ENCODE data around the gene PIGX. TPM values are rescaled to one million over a fixed set of nuclear protein-coding genes. Genes with fewer than 3 reads are reported as not detected.
A peak's percentile ranks its signal among the peaks of the same experiment; 100 is the strongest.

PIGX gene
- total and polyA plus RNA-seq, 4 donors: 5.1 to 10.0 (median 6.6) TPM

DNA sequence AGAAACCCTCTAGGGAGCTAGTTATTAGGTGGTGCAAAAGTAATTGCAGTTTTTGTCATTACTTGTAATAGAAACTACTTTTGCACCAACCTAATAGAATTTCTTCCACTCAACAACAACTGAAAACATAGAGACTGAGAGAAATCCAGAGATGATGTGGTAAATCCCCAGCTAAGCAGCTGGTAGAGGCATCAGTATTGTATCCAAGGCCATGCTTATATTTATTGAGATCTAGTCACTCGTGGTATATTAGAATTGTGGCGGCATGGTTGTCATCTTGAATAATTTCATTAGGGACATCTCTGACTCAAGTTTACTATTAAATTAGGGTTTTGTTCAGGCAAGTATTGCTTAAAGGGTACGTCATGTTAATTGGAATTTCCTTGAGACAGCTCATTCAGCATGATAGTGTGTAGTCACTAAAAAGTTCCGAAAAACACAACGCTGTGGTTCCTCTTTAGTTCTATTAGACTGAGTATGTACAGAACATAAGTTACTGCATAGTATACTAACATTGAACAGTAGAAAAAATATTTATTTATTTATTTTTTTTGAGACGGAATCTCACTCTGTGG lies 62.8 kb downstream of the PIGX start:
- Histone ChIP-seq H3K9me3 (ENCODE audit: control insufficient read depth in 4 of 4, low read length in 3 of 4) (peaks cover 0 to 1% (median 0%) of the 10 kb centered on the region in 4 donors), H3K36me3 (ENCODE audit: control insufficient read depth in 4 of 4, insufficient read depth in 3 of 4, low read depth in 1 of 4, low read length in 3 of 4) (peaks cover 0 to 3% (median 0%) of the 10 kb centered on the region in 4 donors), H3K27ac (ENCODE audit: low read depth in 1 of 2, low read length in 2 of 2) (peak overlapping the region; percentile 58 to 59), H3K4me3 (ENCODE audit: low read depth in 1 of 3, low read length in 3 of 3) (no peak overlapping the region), H3K27me3 (ENCODE audit: control insufficient read depth in 4 of 4, insufficient read depth in 4 of 4, low read length in 3 of 4) (no peaks in the 10 kb centered on the region), H3K4me1 (ENCODE audit: control insufficient read depth in 4 of 4, insufficient read depth in 4 of 4, low read length in 3 of 4) (peaks cover 4 to 23% (median 12%) of the 10 kb centered on the region in 4 donors), H3K9ac (ENCODE audit: low read depth in 1 of 2, low read length in 2 of 2) (no peak overlapping the region)
- TF ChIP-seq, protein P1, sequence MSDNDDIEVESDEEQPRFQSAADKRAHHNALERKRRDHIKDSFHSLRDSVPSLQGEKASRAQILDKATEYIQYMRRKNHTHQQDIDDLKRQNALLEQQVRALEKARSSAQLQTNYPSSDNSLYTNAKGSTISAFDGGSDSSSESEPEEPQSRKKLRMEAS (IDR thresholded peaks at IDR 0.05): no peak
- TF ChIP-seq SP1 (IDR thresholded peaks at IDR 0.05): no peak
- TF ChIP-seq, protein P2, sequence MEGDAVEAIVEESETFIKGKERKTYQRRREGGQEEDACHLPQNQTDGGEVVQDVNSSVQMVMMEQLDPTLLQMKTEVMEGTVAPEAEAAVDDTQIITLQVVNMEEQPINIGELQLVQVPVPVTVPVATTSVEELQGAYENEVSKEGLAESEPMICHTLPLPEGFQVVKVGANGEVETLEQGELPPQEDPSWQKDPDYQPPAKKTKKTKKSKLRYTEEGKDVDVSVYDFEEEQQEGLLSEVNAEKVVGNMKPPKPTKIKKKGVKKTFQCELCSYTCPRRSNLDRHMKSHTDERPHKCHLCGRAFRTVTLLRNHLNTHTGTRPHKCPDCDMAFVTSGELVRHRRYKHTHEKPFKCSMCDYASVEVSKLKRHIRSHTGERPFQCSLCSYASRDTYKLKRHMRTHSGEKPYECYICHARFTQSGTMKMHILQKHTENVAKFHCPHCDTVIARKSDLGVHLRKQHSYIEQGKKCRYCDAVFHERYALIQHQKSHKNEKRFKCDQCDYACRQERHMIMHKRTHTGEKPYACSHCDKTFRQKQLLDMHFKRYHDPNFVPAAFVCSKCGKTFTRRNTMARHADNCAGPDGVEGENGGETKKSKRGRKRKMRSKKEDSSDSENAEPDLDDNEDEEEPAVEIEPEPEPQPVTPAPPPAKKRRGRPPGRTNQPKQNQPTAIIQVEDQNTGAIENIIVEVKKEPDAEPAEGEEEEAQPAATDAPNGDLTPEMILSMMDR (IDR thresholded peaks at IDR 0.05; ENCODE audit: low read depth, low read length, missing input control): no peak
- DNase-seq (ENCODE audit: low spot score): no peak
- 95% methylated on average over 6 of the region's 6 CpGs for WGBS

DNA sequence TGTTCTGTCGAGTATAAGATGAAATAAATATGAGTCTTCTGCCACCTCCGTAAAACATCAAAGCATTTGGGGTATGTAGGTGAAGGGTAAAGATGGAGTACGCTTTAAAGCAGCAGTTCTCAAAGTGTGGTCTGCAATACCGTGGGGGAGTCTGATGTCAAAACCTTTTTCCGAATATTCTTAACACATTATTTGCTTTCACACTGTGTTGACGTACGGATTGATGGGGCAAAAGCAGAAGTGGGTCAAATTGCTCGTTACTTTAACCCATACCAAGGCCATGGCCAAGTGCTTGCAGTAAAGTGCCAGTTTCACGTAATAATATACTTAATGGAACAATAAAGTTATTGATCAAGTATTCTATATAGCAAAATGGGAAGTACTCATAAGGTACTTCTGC lies 63.8 kb downstream of the PIGX start:
- Histone ChIP-seq H3K4me1 (ENCODE audit: control insufficient read depth in 4 of 4, insufficient read depth in 4 of 4, low read length in 3 of 4) (peaks cover 4 to 23% (median 12%) of the 10 kb centered on the region in 4 donors), H3K27ac (ENCODE audit: low read depth in 1 of 2, low read length in 2 of 2) (no peak overlapping the region)
- 76% methylated on average over 9 of the region's 9 CpGs for WGBS

More for the DNA sequence above, 63.8 kb downstream of the PIGX start:
- DNase-seq (ENCODE audit: low spot score): no peak
- TF ChIP-seq, protein P1 (IDR thresholded peaks at IDR 0.05): no peak
- TF ChIP-seq, protein P3, sequence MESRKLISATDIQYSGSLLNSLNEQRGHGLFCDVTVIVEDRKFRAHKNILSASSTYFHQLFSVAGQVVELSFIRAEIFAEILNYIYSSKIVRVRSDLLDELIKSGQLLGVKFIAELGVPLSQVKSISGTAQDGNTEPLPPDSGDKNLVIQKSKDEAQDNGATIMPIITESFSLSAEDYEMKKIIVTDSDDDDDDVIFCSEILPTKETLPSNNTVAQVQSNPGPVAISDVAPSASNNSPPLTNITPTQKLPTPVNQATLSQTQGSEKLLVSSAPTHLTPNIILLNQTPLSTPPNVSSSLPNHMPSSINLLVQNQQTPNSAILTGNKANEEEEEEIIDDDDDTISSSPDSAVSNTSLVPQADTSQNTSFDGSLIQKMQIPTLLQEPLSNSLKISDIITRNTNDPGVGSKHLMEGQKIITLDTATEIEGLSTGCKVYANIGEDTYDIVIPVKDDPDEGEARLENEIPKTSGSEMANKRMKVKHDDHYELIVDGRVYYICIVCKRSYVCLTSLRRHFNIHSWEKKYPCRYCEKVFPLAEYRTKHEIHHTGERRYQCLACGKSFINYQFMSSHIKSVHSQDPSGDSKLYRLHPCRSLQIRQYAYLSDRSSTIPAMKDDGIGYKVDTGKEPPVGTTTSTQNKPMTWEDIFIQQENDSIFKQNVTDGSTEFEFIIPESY (IDR thresholded peaks at IDR 0.05): no peak
- TF ChIP-seq, protein P4, sequence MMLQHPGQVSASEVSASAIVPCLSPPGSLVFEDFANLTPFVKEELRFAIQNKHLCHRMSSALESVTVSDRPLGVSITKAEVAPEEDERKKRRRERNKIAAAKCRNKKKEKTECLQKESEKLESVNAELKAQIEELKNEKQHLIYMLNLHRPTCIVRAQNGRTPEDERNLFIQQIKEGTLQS (IDR thresholded peaks at IDR 0.05): no peak
- TF ChIP-seq EGR1 (IDR thresholded peaks at IDR 0.05; ENCODE audit: low read depth in 2 of 2): no peak
- no peak for TF ChIP-seq RAD21 (IDR thresholded peaks at IDR 0.05)
- TF ChIP-seq RXRA (IDR thresholded peaks at IDR 0.05): no peak
- TF ChIP-seq, protein P2 (IDR thresholded peaks at IDR 0.05; ENCODE audit: low read depth, low read length, missing input control): no peak
- TF ChIP-seq FOXA1 (IDR thresholded peaks at IDR 0.05): no peak
- no peak for TF ChIP-seq TAF1 (conservative IDR thresholded peaks at IDR 0.05)
- TF ChIP-seq HNF4G (IDR thresholded peaks at IDR 0.05): no peak
- TF ChIP-seq, protein P5, sequence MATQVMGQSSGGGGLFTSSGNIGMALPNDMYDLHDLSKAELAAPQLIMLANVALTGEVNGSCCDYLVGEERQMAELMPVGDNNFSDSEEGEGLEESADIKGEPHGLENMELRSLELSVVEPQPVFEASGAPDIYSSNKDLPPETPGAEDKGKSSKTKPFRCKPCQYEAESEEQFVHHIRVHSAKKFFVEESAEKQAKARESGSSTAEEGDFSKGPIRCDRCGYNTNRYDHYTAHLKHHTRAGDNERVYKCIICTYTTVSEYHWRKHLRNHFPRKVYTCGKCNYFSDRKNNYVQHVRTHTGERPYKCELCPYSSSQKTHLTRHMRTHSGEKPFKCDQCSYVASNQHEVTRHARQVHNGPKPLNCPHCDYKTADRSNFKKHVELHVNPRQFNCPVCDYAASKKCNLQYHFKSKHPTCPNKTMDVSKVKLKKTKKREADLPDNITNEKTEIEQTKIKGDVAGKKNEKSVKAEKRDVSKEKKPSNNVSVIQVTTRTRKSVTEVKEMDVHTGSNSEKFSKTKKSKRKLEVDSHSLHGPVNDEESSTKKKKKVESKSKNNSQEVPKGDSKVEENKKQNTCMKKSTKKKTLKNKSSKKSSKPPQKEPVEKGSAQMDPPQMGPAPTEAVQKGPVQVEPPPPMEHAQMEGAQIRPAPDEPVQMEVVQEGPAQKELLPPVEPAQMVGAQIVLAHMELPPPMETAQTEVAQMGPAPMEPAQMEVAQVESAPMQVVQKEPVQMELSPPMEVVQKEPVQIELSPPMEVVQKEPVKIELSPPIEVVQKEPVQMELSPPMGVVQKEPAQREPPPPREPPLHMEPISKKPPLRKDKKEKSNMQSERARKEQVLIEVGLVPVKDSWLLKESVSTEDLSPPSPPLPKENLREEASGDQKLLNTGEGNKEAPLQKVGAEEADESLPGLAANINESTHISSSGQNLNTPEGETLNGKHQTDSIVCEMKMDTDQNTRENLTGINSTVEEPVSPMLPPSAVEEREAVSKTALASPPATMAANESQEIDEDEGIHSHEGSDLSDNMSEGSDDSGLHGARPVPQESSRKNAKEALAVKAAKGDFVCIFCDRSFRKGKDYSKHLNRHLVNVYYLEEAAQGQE (IDR thresholded peaks at IDR 0.05): no peak
- no peak for TF ChIP-seq NR2F2 (IDR thresholded peaks at IDR 0.05)
- TF ChIP-seq GABPA (IDR thresholded peaks at IDR 0.05 in 1 of 2, conservative IDR thresholded peaks at IDR 0.05 in 1 of 2): no peak
- TF ChIP-seq YY1 (IDR thresholded peaks at IDR 0.05): no peak
- peaks cover 0 to 4% (median 2%) of the 10 kb centered on the region in 4 donors for H3K36me3 ChIP-seq (ENCODE audit: control insufficient read depth in 4 of 4, insufficient read depth in 3 of 4, low read depth in 1 of 4, low read length in 3 of 4)
- H3K4me3 ChIP-seq (ENCODE audit: low read depth in 1 of 3, low read length in 3 of 3): no peak overlapping the region
- H3K9me3 ChIP-seq (ENCODE audit: control insufficient read depth in 4 of 4, low read length in 3 of 4): peaks cover 0 to 2% (median 0%) of the 10 kb centered on the region in 4 donors
- H3K9ac ChIP-seq (ENCODE audit: low read depth in 1 of 2, low read length in 2 of 2): no peak overlapping the region
- H3K27me3 ChIP-seq (ENCODE audit: control insufficient read depth in 4 of 4, insufficient read depth in 4 of 4, low read length in 3 of 4): no peaks in the 10 kb centered on the region

All from liver (tissue), 9 donors.